IMR-90 (cell line): ENCODE data around the gene SPECC1L. TPM values are rescaled to one million over a fixed set of nuclear protein-coding genes. Genes with fewer than 3 reads are reported as not detected.

ENCODE experiments used
- ATAC-seq: fragments of 200-7000 bp; cut with Tn5 transposase; 2 replicates; pipeline ENCODE4 v1.9.1; 2020; ENCODE audit warnings: low read depth, mild to moderate bottlenecking, moderate library complexity
- BruUV-seq: library from RNA; stranded (reverse); fragments of 400-500 nt; replicated peaks from 2 replicates; lab custom pipeline; 2021; lab: Mats Ljungman, UMichigan
- CTCF ChIA-PET: fragments of 300-600 bp; formaldehyde crosslinking; extraction: SDS; loops from one replicate; lab custom pipeline; 2021; ENCODE audit warnings: antibody characterized with exemption; lab: Yijun Ruan, JAX
- POLR2A ChIA-PET: fragments of 300-600 bp; sonication (Branson Sonifier 250); formaldehyde crosslinking; loops from one replicate; lab custom pipeline; 2022; ENCODE audit warnings: antibody characterized with exemption; ENCODE audit not compliant: unreplicated experiment; lab: Charles Lee
- DNase-seq: peaks from one replicate; pipeline ENCODE4 v3.0.0; 2013
- H2AFZ ChIP-seq: replicated peaks from 2 replicates; pipeline ENCODE3; 2013; ENCODE audit warnings: low read length, mild to moderate bottlenecking; ENCODE audit not compliant: poor library complexity
- H2AK5ac ChIP-seq: 2 replicates; pipeline ENCODE4 v1.6.1; 2013; ENCODE audit warnings: low read depth, low read length, inconsistent platforms
- H2AK9ac ChIP-seq: replicated peaks from 2 replicates; pipeline ENCODE3; 2013; ENCODE audit warnings: mild to moderate bottlenecking, low read depth, low read length, moderate library complexity; ENCODE audit not compliant: poor library complexity
- H2BK120ac ChIP-seq: 2 replicates; pipeline ENCODE4 v1.6.1; 2013; ENCODE audit warnings: low read depth, low read length, inconsistent platforms
- H2BK15ac ChIP-seq: 3 replicates; pipeline ENCODE4 v1.6.1; 2013; ENCODE audit warnings: low read depth, low read length, inconsistent platforms
- H2BK20ac ChIP-seq: 2 replicates; pipeline ENCODE4 v1.6.1; 2013; ENCODE audit warnings: low read depth, mild to moderate bottlenecking, inconsistent platforms, low read length, moderate library complexity
- H2BK5ac ChIP-seq: 2 replicates; pipeline ENCODE4 v1.6.1; 2013; ENCODE audit warnings: mild to moderate bottlenecking, low read depth, low read length, inconsistent platforms; ENCODE audit not compliant: poor library complexity, severe bottlenecking
- H3K14ac ChIP-seq: replicated peaks from 2 replicates; pipeline ENCODE4 v1.6.1; 2013; ENCODE audit warnings: low read depth, low read length, inconsistent platforms
- H3K18ac ChIP-seq: 2 replicates; pipeline ENCODE4 v1.6.1; 2013; ENCODE audit warnings: low read depth, low read length, control low read depth
- H3K23ac ChIP-seq: 2 replicates; pipeline ENCODE4 v1.6.1; 2013; ENCODE audit warnings: low read depth, low read length, inconsistent platforms
- H3K27ac ChIP-seq: 2 replicates; pipeline ENCODE4 v1.5.1; 2013; ENCODE audit warnings: mild to moderate bottlenecking, control low read depth, low read length; ENCODE audit not compliant: insufficient read depth
- H3K27me3 ChIP-seq: 2 replicates; pipeline ENCODE4 v1.6.1; 2013; ENCODE audit warnings: low read length; ENCODE audit not compliant: control insufficient read depth, insufficient read depth
- H3K36me3 ChIP-seq: 2 replicates; pipeline ENCODE4 v1.6.1; 2013; ENCODE audit warnings: low read length, mixed read lengths; ENCODE audit not compliant: control insufficient read depth, insufficient read depth
- H3K4ac ChIP-seq: 2 replicates; pipeline ENCODE4 v1.6.1; 2013; ENCODE audit warnings: low read depth, low read length, inconsistent platforms
- H3K4me1 ChIP-seq: 2 replicates; pipeline ENCODE4 v1.6.1; 2013; ENCODE audit warnings: low read length, mixed read lengths; ENCODE audit not compliant: control insufficient read depth, insufficient read depth
- H3K4me2 ChIP-seq: 2 replicates; pipeline ENCODE4 v1.6.1; 2013; ENCODE audit warnings: low read depth, mild to moderate bottlenecking, control low read depth, low read length, moderate library complexity
- H3K4me3 ChIP-seq: 2 replicates; pipeline ENCODE4 v1.5.1; 2013; ENCODE audit warnings: low read depth, mild to moderate bottlenecking, control low read depth, low read length, moderate library complexity; ENCODE audit not compliant: insufficient read depth
- H3K56ac ChIP-seq: 2 replicates; pipeline ENCODE4 v1.6.1; 2013; ENCODE audit warnings: low read length, inconsistent platforms; ENCODE audit not compliant: insufficient read depth; ENCODE audit errors: extremely low read depth
- H3K79me1 ChIP-seq, 2 experiments: 2 replicates each; pipeline ENCODE4 v1.6.1; 2013; ENCODE audit warnings: low read length in 2 of 2, inconsistent platforms in 1 of 2, low read depth in 1 of 2
- H3K9ac ChIP-seq: 2 replicates; pipeline ENCODE4 v1.6.1; 2013; ENCODE audit warnings: low read depth, low read length, control low read depth
- H3K9me1 ChIP-seq: 2 replicates; pipeline ENCODE4 v1.6.1; 2013; ENCODE audit warnings: low read length, inconsistent platforms; ENCODE audit not compliant: insufficient read depth
- H3K9me3 ChIP-seq: 2 replicates; pipeline ENCODE4 v1.6.1; 2013; ENCODE audit warnings: low read length; ENCODE audit not compliant: control insufficient read depth, insufficient read depth
- H4K20me1 ChIP-seq: 2 replicates; pipeline ENCODE4 v1.6.1; 2013; ENCODE audit warnings: low read length, inconsistent platforms; ENCODE audit not compliant: insufficient read depth
- H4K5ac ChIP-seq: 2 replicates; pipeline ENCODE4 v1.6.1; 2013; ENCODE audit warnings: mild to moderate bottlenecking, low read depth, low read length, control low read depth
- H4K8ac ChIP-seq, 2 experiments: 2 replicates each; pipeline ENCODE4 v1.6.1; 2013; ENCODE audit warnings: low read depth in 2 of 2, low read length in 2 of 2, control low read depth in 1 of 2, inconsistent platforms in 1 of 2
- H4K91ac ChIP-seq: 2 replicates; pipeline ENCODE4 v1.6.1; 2013; ENCODE audit warnings: low read depth, low read length, inconsistent platforms; ENCODE audit not compliant: insufficient read depth
- BHLHE40 ChIP-seq: fragments of 150-350 bp; IDR thresholded peaks from 2 replicates; pipeline ENCODE4 v1.6.1; 2016; ENCODE audit warnings: mild to moderate bottlenecking, low read depth, low read length
- CEBPB ChIP-seq: IDR thresholded peaks from 2 replicates; pipeline ENCODE4 v1.6.1; 2012; ENCODE audit warnings: low read depth, low read length, improper control_type of control experiment
- MXI1 ChIP-seq: IDR thresholded peaks from 2 replicates; pipeline ENCODE4 v1.6.1; 2012; ENCODE audit warnings: low read depth, mild to moderate bottlenecking, low read length, moderate library complexity, borderline replicate concordance
- NFE2L2 ChIP-seq: fragments of 150-350 bp; IDR thresholded peaks from 2 replicates; pipeline ENCODE4 v1.6.1; 2016; ENCODE audit warnings: low read depth, mild to moderate bottlenecking, low read length
- POLR2A ChIP-seq: IDR thresholded peaks from 2 replicates; pipeline ENCODE4 v1.6.1; 2012; ENCODE audit warnings: mild to moderate bottlenecking, low read depth, low read length
- RAD21 ChIP-seq: IDR thresholded peaks from 2 replicates; pipeline ENCODE4 v1.6.1; 2012; ENCODE audit warnings: low read length, improper control_type of control experiment
- RCOR1 ChIP-seq: IDR thresholded peaks from 2 replicates; pipeline ENCODE4 v1.6.1; 2012; ENCODE audit warnings: mild to moderate bottlenecking, low read length, improper control_type of control experiment; ENCODE audit not compliant: insufficient replicate concordance
- RFX5 ChIP-seq: IDR thresholded peaks from 2 replicates; pipeline ENCODE4 v1.8.0; 2012; ENCODE audit warnings: low read depth, mild to moderate bottlenecking, low read length, moderate library complexity
- WGBS, 2 experiments: methylation state at CpG; one replicate each; pipeline versions ENCODE4 v1.1.5 to v1.1.7; 2013; ENCODE audit warnings: missing lambda C conversion rate in 2 of 2; ENCODE audit not compliant: insufficient read length in 1 of 2; ENCODE audit errors: extremely low coverage in 2 of 2; 5-methylcytosine and 5-hydroxymethylcytosine counted together
- dilution Hi-C: fragments of 300-500 bp; cut with HindIII; formaldehyde crosslinking; loops from one replicate; pipeline ENCODE4 v1.14.3; 2018; ENCODE audit warnings: low sequenced_read_pairs; ENCODE audit not compliant: unreplicated experiment
- in situ Hi-C: fragments of 300-500 bp; cut with MboI; formaldehyde crosslinking; loops from 3 replicates; pipeline ENCODE4 v1.14.3; 2019; ENCODE audit warnings: low sequenced_read_pairs, inconsistent platforms, mixed read lengths
- intact Hi-C: fragments of 100-400 bp; cut with micrococcal nuclease; formaldehyde crosslinking; loops from 2 replicates; pipeline ENCODE4 v1.10.0; 2022
- polyA plus RNA-seq, 3 experiments: library from polyadenylated mRNA; depleted of rRNA; stranded (reverse); fragments of >200 nt; gene quantifications; 2 replicates each; pipeline ENCODE4 v1.2.3, GENCODE V29; 2012; ENCODE audit warnings: low replicate concordance in 1 of 3
- total RNA-seq: library from RNA; depleted of rRNA; stranded (reverse); fragments of >200 nt; gene quantifications from 2 replicates; pipeline ENCODE4 v1.2.3, GENCODE V29; 2012
- TF ChIP-seq, protein P1 (sequence below): fragments of 150-350 bp; IDR thresholded peaks from 2 replicates; pipeline ENCODE4 v1.6.1; 2017; ENCODE audit warnings: mild to moderate bottlenecking, antibody characterized with exemption, low read length, low read depth
- TF ChIP-seq, protein P2 (sequence below): conservative IDR thresholded peaks from 2 replicates; pipeline ENCODE4 v1.5.1; 2012; ENCODE audit warnings: mild to moderate bottlenecking, low read depth, low read length, improper control_type of control experiment

The SPECC1L gene
- total and polyA plus RNA-seq, 2 of the 4 experiments (the other 2 are of a cell fraction) = 18.7 to 44.1 TPM

- Histone ChIP-seq H3K56ac (no peak overlapping the region), H3K23ac (no peak overlapping the region), H3K4me3 (no peak overlapping the region), H3K9me1 (peaks cover 2% of the 10 kb centered on the region; the same call in 1 of the 2 replicates), H2AK9ac (no peak overlapping the region), H3K79me1 (peaks cover 24 to 40% of the 10 kb centered on the region in 2 experiments), H3K9me3 (no peaks in the 10 kb centered on the region), H4K5ac (no peak overlapping the region), H3K4ac (no peak overlapping the region), H3K4me1 (peaks cover 2% of the 10 kb centered on the region), H3K18ac (no peak overlapping the region), H2BK20ac (peak overlapping the region; percentile 50; the same call in 1 of the 2 replicates), H2AFZ (no peak overlapping the region), H2BK120ac (no peak overlapping the region), H2BK5ac (no peak overlapping the region), H4K91ac (no peak overlapping the region), H2BK15ac (no peak overlapping the region), H3K27me3 (no peaks in the 10 kb centered on the region), H4K8ac (no peak overlapping the region), H3K14ac (no peak overlapping the region), H3K36me3 (peaks cover 27% of the 10 kb centered on the region), H3K9ac (no peak overlapping the region), H3K4me2 (no peak overlapping the region), H2AK5ac (no peak overlapping the region), H3K27ac (no peak overlapping the region), H4K20me1 (peaks cover 47% of the 10 kb centered on the region)
- POLR2A ChIA-PET = no interaction called here
- TF ChIP-seq, protein P1, sequence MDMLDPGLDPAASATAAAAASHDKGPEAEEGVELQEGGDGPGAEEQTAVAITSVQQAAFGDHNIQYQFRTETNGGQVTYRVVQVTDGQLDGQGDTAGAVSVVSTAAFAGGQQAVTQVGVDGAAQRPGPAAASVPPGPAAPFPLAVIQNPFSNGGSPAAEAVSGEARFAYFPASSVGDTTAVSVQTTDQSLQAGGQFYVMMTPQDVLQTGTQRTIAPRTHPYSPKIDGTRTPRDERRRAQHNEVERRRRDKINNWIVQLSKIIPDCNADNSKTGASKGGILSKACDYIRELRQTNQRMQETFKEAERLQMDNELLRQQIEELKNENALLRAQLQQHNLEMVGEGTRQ = no peak
- TF ChIP-seq NFE2L2 (no peak), BHLHE40 (no peak), MXI1 (no peak), RAD21 (no peak), CEBPB (no peak), RCOR1 (no peak), RFX5 (no peak), POLR2A (no peak)
- TF ChIP-seq, protein P2, sequence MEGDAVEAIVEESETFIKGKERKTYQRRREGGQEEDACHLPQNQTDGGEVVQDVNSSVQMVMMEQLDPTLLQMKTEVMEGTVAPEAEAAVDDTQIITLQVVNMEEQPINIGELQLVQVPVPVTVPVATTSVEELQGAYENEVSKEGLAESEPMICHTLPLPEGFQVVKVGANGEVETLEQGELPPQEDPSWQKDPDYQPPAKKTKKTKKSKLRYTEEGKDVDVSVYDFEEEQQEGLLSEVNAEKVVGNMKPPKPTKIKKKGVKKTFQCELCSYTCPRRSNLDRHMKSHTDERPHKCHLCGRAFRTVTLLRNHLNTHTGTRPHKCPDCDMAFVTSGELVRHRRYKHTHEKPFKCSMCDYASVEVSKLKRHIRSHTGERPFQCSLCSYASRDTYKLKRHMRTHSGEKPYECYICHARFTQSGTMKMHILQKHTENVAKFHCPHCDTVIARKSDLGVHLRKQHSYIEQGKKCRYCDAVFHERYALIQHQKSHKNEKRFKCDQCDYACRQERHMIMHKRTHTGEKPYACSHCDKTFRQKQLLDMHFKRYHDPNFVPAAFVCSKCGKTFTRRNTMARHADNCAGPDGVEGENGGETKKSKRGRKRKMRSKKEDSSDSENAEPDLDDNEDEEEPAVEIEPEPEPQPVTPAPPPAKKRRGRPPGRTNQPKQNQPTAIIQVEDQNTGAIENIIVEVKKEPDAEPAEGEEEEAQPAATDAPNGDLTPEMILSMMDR = no peak
- dilution Hi-C loops (no loop called here), in situ Hi-C loops (no loop called here), intact Hi-C loops (no loop called here)
- WGBS, 2 experiments = 65% methylated on average over 3 of the region's 3 CpGs; no CpG with 5 or more reads in 1 of the 2 experiments
- ATAC-seq (peak; percentile 19; the same call in 1 of the 2 replicates), DNase-seq (peak; percentile 74)
- BruUV-seq = no TSS peak
- CTCF ChIA-PET = no interaction called here
These were observed 48.8 kb downstream of the SPECC1L start for GRCh38 chr22:24319451-24319850.
